Activated T-helper 9 cell treated with anti-CD3 and anti-CD28 coated beads, Interleukin-2, amount 50 U/mL, for 16 hours (primary cell): ENCODE results near the gene RPS6KB2.

Experiments used
- DNase-seq: peaks from one replicate; pipeline ENCODE4 v3.0.0-alpha.2; 2020; ENCODE audit warnings: low read depth

Gene RPS6KB2

DNA sequence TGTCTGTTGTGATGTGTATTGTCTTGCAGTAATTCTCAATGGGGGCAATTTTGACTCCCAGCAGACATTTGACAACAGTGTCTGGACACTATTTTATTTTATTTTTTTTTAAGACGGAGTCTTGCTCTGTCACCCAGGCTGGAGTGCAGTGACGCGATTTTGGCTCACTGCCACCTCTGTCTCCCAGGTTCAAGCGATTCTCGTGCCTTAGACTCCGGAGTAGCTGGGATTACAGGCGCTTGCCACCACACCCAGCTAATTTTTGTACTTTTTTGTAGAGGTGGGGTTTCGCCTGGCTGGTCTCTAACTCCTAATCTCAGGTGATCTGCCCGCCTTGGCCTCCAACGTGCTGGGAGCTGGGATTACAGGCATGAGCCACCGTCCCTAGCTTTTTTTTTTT, 1.4 kb downstream of the RPS6KB2 start:
- no peak for DNase-seq

DNA sequence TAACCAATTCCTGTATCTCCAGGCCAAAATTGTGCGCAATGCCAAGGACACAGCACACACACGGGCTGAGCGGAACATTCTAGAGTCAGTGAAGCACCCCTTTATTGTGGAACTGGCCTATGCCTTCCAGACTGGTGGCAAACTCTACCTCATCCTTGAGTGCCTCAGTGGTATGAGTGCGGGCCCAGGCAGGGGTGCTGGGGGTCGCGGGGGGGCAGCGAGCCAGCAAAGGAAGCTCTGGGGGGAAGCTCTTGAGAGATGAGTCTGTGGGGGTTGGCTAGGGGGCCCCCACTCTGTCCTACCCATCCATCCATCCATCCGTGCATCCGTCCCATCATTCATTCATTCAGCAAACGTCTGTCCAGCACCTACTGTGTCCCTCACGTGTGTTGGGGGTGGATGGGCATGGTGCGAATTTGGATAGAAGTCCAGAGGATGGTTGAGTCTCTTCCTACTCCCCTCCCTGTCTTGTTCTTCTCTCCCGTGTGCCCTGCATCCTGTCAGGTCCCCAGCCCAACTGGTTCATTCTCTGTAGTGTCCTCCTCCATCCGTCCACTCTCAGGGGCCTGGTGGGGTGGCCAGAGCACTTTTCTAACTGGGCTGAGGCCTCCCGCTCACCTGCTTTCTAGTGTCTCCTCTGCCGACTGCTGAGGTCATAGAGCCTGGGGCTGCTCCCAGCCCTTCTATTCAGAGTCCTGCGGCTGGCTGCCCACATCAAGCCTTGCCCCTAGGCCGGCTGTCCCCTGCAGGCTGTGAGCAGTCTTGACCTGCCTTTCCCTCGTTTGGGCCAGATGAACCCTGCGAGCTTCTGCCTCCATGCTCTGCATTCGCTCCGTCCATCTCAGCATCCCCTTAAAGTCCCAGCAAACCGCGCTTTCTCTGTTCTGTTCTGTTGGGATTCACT, 3.3 kb downstream of the RPS6KB2 start:
- no peak for DNase-seq

DNA sequence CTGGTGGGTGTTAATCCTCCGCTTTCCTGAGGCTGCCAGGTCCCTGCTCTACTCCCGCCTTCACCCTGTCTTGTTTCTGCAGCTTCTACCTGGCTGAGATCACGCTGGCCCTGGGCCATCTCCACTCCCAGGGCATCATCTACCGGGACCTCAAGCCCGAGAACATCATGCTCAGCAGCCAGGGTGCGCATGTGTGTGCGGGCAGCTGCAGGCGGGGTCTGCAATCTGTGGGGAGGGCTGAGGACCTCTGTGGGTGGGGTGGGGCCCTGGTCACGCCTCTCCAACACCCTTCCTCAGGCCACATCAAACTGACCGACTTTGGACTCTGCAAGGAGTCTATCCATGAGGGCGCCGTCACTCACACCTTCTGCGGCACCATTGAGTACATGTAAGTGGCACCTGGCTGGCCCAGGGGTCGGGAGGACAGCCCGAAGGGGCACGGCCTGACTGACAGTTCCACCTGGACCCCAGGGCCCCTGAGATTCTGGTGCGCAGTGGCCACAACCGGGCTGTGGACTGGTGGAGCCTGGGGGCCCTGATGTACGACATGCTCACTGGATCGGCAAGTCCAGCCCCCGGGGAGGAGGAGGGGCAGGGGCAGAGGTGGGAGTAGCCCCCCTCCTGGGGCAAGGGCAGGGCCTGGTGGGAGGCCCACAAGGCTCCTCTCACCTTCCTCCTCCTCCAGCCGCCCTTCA, 4.5 kb downstream of the RPS6KB2 start:
- DNase-seq, result no peak

DNA sequence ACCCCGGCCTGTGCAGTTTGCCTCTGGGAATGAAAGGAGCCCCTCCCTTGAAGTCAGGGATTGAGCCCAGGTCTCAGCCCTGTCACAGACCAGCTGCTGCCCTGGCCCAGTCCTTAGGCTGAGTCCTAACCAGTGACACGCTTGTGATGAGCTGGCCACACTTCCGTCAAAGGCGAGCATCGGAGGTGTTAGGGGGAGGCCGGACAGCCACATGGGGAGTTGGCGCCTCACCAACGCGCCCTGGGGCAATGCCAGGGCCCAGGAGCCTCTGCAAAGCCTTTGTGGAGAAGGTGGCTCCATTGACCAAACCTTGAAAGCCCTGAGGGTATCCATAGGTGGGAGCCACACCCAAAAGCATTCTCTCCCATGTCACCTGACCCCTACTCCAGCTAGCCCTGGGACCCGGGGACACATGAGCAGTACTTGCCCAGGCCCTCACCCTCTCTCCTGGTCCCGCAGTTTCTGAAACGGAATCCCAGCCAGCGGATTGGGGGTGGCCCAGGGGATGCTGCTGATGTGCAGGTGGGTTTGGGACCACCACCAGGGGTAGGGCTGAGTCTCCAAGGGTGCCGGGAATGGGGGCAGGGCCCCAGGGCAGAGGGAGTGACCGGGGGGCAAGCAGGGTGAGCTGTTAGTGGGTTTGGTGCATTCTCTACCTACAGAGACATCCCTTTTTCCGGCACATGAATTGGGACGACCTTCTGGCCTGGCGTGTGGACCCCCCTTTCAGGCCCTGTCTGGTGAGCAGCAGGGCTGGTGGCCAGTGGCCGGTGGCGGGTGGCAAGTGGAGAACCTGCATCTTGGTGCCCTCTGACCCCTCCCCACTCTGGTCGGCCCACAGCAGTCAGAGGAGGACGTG, 5.5 kb downstream of the RPS6KB2 start:
- no peak for DNase-seq

DNA sequence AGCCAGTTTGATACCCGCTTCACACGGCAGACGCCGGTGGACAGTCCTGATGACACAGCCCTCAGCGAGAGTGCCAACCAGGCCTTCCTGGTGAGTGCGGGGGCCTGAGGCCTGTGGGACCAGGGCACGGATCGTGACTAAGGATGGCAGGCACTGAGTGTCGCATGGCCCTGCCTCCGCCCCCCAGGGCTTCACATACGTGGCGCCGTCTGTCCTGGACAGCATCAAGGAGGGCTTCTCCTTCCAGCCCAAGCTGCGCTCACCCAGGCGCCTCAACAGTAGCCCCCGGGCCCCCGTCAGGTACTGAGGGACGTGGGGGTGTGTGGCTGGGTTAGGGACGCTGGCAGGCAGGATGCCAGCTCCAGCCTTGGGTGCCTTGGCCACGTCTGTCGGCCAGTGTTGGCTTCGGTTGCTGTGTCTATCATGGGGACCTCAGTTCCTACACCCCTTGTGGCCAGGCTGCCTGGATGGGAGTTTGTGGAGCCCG, 6.1 kb downstream of the RPS6KB2 start:
- no peak for DNase-seq

DNA sequence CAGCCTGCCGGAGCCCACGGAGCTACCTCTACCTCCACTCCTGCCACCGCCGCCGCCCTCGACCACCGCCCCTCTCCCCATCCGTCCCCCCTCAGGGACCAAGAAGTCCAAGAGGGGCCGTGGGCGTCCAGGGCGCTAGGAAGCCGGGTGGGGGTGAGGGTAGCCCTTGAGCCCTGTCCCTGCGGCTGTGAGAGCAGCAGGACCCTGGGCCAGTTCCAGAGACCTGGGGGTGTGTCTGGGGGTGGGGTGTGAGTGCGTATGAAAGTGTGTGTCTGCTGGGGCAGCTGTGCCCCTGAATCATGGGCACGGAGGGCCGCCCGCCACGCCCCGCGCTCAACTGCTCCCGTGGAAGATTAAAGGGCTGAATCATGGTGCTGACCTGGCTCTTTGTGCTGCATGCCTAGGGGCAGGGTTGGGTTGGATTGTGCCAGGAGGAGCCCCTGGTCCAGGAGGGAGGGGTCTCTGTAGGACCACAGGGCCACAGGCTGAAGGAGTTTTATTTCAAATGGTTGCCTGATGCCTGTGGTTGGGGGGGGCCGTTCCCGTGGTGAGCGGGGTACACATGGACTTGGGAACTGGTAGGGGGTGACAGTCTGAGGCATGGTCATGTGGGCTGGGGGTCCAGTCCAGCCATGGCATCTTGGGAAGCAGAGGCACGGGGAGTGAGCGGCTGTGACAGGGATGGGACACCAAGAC, 6.9 kb downstream of the RPS6KB2 start:
- DNase-seq, result no peak

DNA sequence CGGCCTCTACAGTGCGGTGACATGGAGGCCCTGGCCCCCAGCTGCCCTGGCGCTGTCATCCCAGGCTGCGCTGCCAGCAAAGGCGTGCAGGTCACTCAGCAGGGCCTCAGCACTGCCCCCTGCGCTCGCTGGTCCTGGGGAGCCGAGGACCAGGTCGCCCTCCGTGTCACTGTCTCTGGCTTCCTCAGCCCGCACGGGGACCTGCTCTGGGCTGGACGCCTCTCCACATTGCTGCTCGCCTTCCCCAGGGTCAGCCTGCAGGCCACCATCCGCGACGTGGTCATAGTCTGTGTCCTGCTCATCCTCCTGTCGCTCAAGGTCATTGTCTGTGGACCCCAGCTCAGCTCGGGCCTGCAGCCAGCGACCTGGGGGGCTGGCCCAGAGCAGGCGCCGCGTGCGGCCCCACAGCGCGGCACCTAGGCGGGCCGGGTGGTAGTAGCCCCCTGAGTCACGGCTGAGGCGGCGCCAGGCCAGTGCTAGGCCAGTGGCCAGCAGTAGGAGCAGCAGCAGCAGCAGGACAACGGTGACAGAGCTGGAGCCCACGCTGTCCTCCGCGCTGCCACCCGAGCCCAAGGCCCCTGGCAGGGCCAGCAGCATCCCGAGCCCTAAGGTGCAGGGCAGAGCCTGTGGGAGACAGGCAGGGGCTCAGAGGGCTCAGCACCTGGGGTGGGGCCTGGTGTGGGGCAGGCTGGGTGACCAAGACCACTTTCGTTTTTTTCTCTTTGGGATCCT, 7.6 kb downstream of the RPS6KB2 start:
- no peak for DNase-seq

DNA sequence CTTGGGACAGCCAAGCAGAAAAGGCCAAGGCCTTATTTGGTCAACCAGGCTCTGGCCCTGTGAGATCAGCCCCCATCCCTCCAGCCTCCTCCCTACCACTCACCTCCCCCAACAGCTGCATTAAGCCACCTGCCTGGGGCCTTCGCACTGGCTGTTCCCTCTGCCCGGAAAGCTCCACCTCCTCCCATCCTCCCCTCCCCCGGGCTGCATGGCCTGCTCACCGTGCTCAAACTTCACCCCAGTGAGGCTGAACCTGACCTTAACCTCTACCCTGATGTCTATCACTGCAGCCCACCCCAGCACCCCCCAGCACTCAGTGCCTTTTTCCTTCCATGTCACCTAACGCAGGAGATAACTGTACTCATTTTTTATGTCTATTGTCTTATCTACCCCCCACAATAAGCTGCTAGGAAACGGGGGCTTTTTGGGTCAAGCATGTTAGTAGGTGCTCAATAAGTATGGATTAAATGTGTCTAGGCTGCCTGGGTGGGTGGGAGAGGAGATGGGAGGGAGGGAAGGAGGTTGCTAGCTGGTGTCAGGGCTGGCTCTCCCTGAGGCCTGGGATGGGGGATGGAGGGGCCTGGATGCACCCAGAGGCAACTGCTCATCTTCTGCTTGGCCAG, 8.3 kb downstream of the RPS6KB2 start:
- no peak for DNase-seq

DNA sequence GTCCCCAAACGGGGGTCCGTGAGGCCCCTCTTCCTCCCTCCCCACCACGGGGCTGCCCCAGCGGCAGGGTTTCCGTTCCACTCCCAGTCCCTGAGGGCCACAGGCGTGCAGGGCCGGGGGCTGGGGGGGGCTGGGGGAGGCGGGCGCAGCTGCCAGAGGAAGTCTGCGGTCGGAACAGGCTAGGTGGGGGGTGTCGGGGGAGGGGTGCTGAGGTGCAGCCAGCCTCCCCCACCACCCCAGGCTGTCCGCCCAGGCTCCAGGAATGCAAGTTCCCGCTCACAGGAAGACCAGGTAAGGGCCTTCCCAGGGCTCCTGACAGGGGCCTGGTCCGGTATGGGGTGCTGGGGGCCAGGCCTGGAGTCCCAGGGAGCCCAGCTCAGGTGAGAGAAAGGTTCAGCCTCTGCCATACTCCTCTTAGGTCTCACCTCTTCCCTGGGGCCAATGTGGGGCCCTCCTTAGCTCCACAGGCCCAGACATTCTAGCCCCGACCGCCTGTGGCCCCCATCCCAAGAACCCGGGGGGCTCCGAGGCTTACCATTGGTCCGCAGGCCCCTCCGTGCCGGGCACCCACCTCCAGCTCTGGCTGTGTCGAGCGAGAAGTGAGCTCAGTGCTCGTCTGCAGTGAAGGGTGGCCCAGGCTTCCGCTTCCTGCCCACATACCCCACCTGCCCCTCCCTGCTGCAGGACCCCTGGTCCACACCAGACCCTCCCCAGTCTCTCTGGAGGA, 9.0 kb downstream of the RPS6KB2 start, which contains the start of gene PTPRCAP:
Gene PTPRCAP, minus strand, starts transcription at position 601 of the 727 bp plus-strand sequence. Its CDS starts 63 bp downstream, at position 538.
- DNase-seq, result peak; percentile 60

DNA sequence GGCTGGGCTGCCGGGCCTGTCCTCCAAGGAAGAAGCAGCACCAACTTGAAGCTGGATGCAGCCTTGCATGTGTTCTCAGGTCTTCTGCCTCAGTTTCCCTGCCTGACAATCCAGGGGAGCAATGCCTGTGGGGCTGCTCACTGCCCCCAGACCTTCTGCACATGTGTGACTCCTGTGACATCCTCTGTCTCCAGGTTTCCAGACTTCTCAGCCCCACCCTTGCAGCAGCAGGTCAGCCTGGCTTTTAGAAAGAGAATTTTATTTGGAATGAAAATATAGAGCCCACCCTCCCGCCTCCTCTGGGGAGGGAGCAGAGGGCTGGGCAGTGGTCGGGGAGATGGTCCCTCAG, 9.5 kb downstream of the RPS6KB2 start:
- DNase-seq, result no peak

DNA sequence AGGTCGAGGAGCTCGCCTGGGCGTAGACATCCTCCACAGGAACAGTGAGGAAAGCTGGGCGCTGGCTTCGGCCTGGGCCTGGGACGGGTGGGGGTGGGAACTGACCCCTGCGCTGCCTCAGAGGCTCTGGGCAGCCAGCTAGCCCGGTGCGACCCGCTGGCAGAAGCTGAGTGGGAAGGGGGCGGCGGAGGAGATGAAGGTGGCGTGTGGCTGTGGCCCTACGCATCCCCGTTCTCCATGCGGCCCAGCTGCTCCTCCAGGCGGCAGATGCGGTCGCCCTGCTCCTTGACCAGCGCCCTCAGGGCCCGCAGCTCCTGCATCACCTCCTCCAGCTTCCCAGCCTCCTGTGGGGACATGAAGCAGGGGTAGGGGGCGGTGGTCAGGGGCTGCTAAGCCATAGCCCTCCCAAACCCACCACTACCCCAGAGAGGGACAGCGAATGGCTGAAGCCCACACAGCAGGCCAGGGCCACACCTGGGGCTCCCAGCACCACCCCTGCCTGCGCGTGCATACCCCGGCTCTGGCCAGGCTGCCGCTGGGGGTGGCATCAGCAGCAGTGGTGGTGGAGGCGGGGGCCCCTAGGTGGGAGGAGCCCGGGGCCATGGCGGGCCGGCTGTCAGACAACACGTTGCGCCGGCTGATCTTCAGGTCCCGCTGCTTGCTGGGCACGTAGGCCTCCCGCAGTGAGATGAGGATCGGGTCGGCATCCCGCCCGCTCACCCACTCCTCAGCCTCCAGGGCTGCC, 10.0 kb downstream of the RPS6KB2 start:
- DNase-seq, result peak; percentile 69

DNA sequence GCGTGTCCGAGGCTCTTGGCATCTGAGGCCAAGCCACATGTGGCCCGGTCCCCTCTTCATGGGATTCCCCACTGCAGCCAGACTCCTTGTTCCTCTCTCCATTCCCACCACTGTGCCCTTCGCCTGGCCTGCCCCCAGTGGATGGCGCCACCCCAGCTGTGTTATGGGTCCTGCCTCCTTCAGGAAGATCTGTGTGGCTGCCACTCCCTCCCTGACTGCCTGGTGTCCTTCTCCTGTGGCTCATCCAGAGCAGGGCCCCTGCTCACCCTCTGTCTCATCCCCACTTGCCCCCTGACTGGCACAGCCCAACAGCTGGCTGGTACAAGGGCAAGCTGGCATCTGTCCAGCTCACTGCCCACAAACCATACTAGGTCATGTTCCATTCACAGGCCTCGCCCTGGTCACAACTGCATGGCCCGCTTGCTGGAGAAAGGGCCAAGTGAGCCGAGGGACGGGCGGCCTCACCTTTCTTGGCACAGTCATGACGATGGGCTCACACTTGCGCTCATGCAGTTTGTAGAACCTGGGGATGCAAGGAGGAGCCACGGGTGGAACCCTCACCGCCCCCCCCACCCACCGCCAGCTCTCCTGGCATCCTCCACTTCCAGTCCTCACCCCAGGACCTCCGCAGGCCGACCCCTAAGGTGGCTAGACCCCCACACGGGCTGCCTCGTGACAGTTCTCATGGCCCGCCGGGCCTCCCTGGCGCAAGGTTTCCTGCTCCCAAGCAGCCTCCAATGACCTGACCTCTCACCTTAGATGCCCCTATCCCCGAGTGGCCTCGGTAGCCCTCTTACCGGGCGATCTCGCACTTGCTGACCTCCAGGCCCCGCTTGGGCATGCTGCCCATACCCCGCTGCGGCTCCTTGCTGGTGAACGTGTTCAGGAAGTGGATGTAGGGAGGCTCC, 11.3 kb downstream of the RPS6KB2 start:
- DNase-seq, result no peak

DNA sequence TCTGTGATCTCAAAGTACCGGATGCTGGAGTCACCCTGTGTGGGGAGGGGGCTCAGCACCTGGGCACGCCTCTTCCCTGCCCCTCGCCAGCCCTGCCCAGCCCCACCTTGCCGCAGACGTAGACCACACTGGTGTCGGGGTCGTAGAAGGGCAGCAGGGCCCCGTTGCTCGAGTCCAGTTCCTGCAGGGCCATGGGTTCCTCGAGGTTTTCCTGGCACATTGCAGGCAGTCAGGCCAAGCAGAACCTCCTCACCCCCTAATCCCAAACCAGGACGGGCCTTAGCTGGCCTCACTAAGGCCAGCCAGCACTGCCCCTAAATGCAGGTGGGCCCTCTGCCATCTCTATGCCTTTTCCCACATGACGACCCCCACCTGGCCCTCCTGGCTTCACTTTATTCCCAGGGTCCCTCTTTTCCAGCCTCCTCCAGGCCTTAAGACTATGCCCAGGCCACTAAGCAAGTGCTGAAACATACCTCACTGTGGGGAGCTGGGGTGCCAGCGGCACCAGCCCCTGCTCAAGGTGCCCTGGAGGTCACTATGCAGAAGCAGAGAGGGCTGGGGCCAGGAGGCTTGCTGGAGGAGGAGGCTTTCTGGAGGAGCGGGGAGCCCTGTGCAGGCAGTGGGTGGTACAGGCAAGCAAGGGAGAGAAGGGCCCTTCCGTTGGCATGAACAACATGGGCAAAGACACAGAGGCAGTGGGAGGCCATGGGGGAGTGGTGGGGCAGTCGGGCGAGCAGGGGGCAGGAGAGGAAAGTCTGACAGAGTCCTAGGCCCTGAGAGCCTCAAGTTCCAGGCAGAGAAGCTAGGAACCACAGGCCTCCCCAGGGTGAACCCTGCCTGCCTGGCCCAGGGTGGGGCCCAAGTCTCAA, 12.2 kb downstream of the RPS6KB2 start:
- DNase-seq, result no peak

DNA sequence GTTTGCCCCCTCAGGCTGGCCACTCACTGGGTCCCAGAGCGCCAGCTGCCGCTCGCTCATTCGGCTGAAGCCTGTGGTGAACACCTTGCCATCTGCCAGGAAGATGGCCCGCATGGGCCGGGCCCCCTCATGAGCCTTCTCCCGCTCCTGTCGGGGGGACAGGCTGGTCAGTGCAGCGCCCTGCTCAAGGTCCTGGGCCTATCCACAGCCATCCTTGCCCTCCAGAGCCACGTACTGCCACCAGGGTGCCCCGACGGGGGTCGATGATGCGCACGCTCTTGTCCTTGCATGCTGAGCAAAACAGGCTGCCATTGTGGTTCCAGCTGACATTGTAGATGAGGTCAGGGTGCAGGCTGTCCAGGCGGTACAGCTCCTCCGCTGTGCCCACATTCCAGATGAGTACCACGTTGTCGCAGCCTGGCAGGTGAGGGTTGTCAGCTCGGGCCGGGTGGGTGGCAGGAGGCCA, 12.8 kb downstream of the RPS6KB2 start:
- DNase-seq, result no peak

DNA sequence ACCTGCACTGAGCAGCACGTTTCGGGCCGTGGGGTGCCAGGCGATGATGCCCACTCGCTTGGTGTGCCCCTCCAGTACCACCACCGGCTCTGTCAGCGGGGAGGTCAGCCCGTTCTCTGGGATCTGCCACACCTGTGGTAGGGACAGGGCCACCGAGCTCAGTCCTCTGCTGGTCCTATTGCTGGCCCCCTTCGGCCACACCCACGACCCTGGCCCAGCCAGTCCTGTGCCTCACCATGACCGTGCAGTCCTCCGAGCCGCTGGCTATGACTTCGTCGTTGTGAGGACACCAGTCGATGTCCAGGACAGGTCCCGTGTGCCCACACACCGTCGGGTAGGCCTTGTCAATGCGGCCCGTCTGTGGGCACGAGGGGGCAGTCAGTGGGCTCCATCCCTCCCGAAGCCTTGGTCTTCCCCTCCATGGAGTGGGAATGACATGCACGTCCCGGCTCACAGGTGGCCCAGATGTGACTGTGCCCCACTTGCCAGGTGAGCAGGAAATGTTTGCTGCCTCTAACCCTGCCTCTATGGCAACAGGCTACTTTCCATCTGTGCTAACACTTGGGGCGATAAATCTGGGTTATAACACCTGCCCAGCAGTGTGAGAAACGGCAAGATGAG, 13.5 kb downstream of the RPS6KB2 start:
- no peak for DNase-seq
